HG03135 (cell line): ENCODE data around the gene MYO16.

ENCODE experiments used
- ATAC-seq: cut with Tn5 transposase; IDR thresholded peaks from one replicate; pipeline ENCODE4 v1.9.1; 2021; ENCODE audit warnings: mild to moderate bottlenecking, moderate library complexity; ENCODE audit not compliant: unreplicated experiment

MYO16 gene

DNA sequence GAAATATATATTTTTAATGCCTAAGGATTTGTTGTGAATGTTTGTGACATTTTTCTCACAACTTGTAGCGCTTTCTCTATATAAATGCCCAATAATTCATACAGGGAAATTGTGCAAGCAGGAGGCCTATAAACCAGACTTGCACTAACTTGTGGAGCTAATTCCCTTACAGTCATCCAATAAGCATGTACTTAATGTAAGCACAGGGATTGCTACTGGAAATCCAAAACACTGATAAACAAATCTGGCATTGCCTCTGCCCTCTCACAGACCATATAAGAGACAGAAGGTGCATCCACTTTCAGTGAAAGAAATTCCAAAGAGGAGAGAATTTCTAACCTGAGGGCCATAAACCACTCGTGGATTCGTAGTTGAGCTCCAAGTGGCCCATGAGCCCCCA is 518.8 kb downstream of the MYO16 start:
- no peak for ATAC-seq

DNA sequence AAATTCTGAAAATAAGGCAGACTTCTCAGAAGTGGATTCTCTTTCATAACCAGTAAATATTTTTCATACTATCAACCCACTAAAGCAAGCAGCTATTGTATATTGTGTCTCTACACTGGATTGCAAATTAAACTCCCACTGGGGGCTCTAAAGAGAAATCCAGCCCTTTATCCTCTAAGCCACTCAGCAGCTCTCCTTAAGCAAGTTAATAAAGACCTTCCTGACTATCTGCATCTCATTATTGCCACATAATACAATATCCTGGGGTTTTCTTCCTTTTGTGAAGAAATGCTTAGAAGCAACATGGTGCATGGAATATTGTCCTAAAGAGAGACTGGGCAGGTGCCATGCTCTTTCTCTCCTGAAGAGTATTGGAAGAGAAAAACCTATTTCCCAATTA is 521.3 kb downstream of the MYO16 start:
- ATAC-seq = no peak

DNA sequence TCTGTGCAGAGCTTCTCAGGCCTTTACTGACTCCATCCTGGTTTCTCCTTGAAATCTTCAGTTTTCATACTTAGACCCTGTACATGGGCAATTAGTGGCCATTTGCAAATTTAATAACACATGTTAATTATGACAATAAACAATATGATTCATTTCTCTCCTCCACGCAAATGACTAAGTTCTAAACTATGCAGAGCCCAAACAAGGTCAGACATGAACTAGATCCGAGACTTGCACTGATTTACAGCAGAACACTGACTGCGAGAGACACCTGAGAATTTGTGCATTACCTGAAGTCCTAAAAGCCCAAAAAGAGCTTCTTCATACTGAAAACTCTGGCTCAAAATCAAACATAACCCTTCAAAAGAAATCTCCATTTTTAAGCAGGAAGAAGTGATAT is 521.8 kb downstream of the MYO16 start:
- no peak for ATAC-seq

DNA sequence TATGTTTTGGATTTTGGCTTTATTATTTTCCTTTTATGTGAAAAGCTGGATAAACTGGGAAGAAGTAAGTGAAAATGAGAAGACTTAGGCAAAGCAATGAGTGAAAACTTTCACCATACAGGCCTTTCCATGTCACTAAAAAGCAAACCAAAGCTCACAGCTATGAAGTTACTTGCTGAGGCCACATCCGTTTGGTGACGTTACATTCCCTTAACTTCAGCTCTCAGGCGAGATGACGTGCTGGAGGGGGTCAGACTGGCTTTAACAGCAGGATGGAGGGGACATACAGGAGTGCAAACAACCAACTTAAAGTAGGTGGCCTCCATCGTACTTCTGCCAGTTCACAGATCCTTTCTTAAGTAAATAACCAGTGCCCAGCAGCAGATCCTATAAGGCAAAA is 522.3 kb downstream of the MYO16 start:
- ATAC-seq = no peak

DNA sequence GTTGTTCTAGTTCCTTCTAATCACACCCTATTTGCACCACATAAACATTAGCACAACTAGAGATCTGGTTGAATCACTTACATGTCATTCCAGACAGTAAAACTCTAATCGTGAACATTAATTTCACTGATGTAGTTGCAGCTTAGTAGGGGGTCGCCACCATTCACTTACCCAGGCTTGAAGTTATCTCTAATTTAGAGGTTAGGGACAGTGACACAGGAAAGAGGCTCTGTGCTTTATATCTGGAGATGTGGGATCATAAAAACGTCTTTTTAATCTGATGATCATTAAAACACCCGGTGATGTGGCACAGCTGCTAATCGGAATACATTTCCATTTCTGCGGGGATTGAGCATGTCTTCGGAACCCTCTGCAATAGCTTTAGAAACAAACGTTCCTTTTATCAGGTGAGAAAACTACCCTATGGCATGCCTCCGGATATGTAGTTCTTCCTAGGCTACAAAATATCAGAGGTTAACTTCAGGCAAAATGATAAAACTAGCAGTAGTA is 523.0 kb downstream of the MYO16 start:
- no peak for ATAC-seq

DNA sequence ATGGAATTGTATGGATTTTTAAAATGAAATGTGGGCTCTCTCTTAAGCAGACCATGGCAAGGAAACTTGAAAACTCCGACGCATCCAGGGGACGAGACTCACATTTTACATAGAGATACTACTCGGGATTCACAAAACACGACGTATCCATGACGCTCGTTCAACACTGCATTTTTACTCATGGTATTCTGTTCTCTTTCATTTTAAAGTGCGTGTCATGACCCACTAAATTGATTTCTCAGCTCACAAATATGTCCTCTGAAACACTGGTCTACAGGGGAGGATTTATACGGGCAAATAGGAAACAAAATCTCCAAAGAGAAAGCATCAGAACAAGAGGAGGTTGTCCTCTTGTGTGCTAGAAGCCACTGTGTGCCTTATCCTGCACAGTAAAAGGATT is 523.5 kb downstream of the MYO16 start:
- no peak for ATAC-seq

DNA sequence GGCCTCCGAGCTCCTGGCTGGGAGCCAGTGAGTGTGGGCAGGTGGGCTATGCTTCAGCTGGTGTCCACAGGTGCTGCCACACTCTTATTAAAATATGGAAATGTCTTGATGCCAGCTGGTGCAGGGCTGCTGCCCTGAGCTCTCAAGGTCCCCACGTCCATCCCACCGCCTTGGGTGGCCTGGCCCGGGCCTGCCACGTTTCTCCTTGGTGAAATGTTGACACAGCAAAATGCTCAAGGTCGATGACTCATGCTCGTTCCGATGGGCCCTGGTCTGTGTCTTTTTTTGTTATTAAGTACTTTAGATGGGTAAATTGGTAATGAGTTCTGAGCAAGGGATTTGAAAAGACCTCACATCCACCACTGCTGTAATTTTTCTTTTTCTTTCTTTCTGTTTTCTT is 524.7 kb downstream of the MYO16 start:
- no peak for ATAC-seq

DNA sequence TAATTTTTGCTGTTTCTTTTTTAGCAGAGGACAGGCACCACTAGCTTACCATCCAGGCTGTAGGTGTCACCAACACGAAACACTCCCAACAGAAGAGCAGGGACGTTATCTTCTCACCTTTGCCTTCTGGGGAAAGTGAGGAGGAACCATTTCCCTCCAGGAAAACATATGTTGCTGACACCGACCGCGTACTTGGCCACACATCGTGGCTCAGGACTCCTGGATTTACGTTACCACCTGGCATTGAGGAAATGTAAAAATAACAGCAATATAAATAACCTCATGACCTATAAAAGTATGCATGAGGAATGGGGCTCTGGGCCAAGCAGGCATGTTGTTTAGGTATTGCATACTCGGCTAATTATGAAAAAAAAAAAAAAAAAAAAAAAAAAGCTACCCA is 525.1 kb downstream of the MYO16 start:
- ATAC-seq = no peak

GRCh38 chr13:109154966-109155761 is 525.8 kb downstream of the MYO16 start:
- no peak for ATAC-seq

DNA sequence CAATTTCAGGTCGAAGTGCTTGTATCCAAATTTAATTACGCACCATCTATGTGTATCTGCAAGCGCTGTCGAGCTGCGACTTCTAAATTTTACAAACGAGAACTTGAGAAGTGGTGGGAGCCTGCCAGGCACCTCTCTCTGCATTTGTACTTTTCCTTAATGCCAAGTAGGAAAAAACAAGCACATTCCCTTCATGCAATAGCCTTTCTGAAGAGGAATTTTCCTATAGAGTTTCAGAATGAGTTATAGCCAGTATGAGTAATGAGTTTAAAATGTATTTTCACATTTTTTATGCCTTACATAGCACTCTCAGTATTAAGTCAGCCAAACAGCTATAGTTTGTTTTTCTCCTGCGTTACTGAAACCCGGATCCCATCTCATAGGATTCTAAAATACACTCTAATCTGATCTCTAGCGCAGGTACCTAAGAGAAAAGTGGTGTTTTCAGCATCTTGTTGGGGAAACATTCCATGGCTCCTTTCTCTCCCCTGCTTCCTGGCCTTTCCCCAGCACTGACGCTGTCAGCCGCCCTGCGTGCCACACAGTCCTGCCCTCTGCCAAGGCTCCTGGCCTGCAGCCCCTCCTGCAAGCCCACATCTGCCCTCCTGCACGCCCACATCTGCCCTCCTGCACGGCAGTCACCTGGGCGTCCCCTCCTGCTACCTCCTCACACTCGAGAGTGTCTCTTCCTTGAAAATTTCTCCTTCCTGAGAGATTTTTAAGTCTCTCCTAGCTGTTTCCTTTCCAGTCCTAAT is 526.9 kb downstream of the MYO16 start:
- ATAC-seq = no peak

GRCh38 chr13:109157275-109157674 is 527.9 kb downstream of the MYO16 start:
- no peak for ATAC-seq

DNA sequence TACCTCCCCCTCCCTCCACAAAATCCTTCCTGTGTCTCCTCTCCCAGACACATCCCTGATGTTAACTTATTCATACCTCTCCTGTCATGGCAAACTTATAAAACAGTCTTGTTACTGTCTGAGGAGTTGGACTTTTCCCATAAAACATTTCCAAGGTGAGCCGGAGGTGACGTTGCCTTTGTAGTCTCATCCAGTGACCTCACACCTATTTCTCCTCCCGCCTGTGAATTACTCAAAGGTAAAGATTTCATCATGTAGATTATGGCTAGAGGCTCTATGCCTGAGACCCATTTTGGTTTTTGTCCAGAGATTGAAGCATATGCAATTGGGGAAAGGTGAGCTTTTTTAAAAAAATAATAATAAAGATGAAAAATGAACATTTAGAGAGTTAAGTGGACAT is 529.0 kb downstream of the MYO16 start:
- ATAC-seq = no peak

DNA sequence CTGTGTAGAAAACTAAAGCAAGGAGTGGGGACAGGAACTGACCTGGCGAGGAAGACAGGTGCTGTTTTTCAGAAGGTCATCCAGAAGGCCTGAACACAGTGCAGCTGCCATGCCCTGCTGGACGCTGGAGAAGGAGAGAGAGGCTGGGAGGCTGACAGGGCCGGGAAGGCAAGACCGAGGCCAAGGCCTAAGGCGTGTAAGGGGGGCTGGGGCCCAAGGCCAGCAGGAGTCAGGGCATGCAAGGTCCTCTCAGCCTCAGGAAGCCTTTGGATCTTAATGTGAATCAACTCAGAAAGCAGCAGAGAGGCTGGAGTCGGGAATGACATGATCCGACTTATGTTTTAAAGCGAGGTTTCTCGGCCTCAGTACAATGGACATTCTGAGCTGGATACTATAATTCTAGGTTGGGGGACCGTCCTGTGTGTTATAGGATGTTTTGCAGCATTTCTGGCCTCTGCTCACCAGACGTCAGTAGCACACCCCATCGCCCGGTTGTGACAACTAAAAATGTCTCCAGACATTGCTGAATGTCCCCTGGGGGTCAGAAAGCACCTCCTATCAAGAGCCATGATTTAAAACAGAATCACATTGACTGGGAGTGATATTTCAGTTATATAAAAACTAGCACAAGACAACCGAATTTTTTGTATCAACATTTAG is 530.4 kb downstream of the MYO16 start:
- ATAC-seq = no peak

DNA sequence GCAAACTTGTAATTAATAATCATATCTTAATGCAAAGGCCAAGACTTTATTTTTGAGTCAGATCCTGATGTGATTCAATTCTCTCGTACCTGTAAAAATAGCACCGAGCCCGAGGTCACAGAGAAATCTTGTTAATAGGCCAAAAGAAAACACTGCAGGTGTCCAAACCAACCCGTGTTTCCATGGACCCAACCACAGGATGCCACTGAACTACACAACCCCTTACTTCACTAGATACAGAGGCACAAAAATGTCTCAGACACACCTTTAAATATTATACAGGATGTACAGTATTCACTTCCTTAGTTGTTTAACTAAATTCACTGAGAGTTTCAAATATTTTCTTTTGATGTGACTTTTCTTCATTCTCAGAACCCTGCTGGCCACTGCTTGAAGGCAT is 530.9 kb downstream of the MYO16 start:
- ATAC-seq = peak; percentile 45

DNA sequence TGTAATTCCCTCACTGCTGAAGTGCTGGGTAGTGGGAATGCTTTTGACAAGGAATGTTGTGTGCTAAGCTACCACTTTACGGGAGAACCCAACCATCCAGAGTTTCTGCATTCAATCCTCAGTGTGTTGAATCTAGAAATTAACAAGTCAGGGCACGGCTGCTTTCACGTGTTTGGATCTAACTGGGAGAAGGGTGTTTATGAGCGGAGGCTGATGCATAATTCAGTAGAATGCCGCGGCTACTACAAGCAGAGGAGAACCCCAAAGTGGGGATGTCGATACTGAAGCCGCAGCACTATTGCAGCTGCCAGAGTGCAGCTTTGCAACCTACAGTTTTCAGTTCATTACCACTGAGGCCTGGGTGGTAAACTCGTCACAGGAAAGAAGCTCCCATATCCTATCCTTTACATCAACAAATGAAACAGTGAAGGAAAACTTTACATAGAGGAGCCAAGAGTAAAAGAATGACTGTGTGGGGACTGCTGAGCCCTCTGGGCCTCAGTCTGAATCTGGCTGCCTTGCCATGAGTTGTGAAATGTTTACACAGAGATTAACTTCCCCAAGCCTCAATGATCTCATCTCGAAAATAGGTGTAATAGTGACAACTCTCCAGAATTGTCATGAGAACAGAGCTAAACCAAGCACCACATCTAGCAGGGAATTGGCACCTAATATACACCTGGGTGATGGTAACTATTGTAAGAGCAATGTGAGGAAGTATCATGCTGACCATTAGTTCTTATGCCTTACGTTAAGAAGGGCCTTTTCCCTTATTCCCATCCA is 531.7 kb downstream of the MYO16 start:
- ATAC-seq = no peak

- peak; percentile 81 for ATAC-seq
These were observed 533.0 kb downstream of the MYO16 start for GRCh38 chr13:109162248-109163036.

GRCh38 chr13:109163037-109163379 is 533.6 kb downstream of the MYO16 start:
- peak; percentile 4 for ATAC-seq

DNA sequence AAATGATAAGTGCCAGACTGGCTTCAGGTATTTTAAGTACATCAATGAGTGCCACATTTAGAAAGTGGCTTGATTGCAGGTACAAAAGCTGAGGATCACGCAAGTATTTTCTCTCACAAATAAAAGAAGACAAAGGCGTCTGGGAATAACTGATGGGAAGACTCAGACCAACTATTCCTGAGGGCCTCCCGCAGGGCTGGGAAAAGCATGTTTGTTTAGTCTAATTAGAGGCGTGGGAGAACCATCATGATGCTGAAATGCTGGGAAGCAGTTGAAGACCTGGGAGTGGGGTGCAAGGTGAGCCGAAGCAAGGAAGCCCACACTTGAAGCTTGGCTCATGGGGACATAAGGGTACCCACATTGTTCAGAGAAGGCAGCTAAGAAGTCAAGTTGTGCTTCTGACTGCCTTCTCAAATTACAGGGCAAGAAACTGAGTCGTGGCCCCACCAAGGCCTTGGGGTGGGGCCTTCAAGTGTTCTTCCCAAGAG is 536.0 kb downstream of the MYO16 start:
- ATAC-seq = no peak

- ATAC-seq = no peak
These were observed 537.4 kb downstream of the MYO16 start for GRCh38 chr13:109166804-109167203.

DNA sequence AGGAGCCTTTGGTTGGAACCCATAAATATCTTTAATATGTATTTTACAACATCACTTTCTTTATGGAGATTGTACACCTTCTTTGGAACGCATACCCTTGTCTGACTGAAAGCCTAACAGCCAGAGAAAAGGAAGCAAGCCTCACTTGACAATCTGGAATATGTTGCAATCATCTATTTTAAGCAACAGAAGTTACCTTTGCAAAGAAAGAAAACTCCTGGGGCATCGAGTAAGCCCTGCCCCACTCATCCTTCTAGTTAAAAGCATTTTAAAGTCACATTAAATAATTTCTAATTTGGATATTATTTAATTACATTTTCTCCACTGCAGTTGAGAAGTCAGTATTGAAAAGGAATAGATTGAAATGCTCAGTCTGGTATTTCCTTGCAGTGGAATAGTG is 542.7 kb downstream of the MYO16 start:
- ATAC-seq = no peak
